IMR-90 (cell line): ENCODE data around the gene SPRED2. TPM values are rescaled to one million over a fixed set of nuclear protein-coding genes. Genes with fewer than 3 reads are reported as not detected.

Source experiments
- ATAC-seq: fragments of 200-7000 bp; cut with Tn5 transposase; 2 replicates; pipeline ENCODE4 v1.9.1; 2020; ENCODE audit warnings: low read depth, mild to moderate bottlenecking, moderate library complexity
- BruUV-seq: library from RNA; stranded (reverse); fragments of 400-500 nt; replicated peaks from 2 replicates; lab custom pipeline; 2021; lab: Mats Ljungman, UMichigan
- CTCF ChIA-PET: fragments of 300-600 bp; formaldehyde crosslinking; extraction: SDS; loops from one replicate; lab custom pipeline; 2021; ENCODE audit warnings: antibody characterized with exemption; lab: Yijun Ruan, JAX
- POLR2A ChIA-PET: fragments of 300-600 bp; sonication (Branson Sonifier 250); formaldehyde crosslinking; loops from one replicate; lab custom pipeline; 2022; ENCODE audit warnings: antibody characterized with exemption; ENCODE audit not compliant: unreplicated experiment; lab: Charles Lee
- DNase-seq: peaks from one replicate; pipeline ENCODE4 v3.0.0; 2013
- H2AFZ ChIP-seq: replicated peaks from 2 replicates; pipeline ENCODE3; 2013; ENCODE audit warnings: low read length, mild to moderate bottlenecking; ENCODE audit not compliant: poor library complexity
- H2AK5ac ChIP-seq: 2 replicates; pipeline ENCODE4 v1.6.1; 2013; ENCODE audit warnings: low read depth, low read length, inconsistent platforms
- H2AK9ac ChIP-seq: replicated peaks from 2 replicates; pipeline ENCODE3; 2013; ENCODE audit warnings: mild to moderate bottlenecking, low read depth, low read length, moderate library complexity; ENCODE audit not compliant: poor library complexity
- H2BK120ac ChIP-seq: 2 replicates; pipeline ENCODE4 v1.6.1; 2013; ENCODE audit warnings: low read depth, low read length, inconsistent platforms
- H2BK15ac ChIP-seq: 3 replicates; pipeline ENCODE4 v1.6.1; 2013; ENCODE audit warnings: low read depth, low read length, inconsistent platforms
- H2BK20ac ChIP-seq: 2 replicates; pipeline ENCODE4 v1.6.1; 2013; ENCODE audit warnings: low read depth, mild to moderate bottlenecking, inconsistent platforms, low read length, moderate library complexity
- H2BK5ac ChIP-seq: 2 replicates; pipeline ENCODE4 v1.6.1; 2013; ENCODE audit warnings: mild to moderate bottlenecking, low read depth, low read length, inconsistent platforms; ENCODE audit not compliant: poor library complexity, severe bottlenecking
- H3K14ac ChIP-seq: replicated peaks from 2 replicates; pipeline ENCODE4 v1.6.1; 2013; ENCODE audit warnings: low read depth, low read length, inconsistent platforms
- H3K18ac ChIP-seq: 2 replicates; pipeline ENCODE4 v1.6.1; 2013; ENCODE audit warnings: low read depth, low read length, control low read depth
- H3K23ac ChIP-seq: 2 replicates; pipeline ENCODE4 v1.6.1; 2013; ENCODE audit warnings: low read depth, low read length, inconsistent platforms
- H3K27ac ChIP-seq: 2 replicates; pipeline ENCODE4 v1.5.1; 2013; ENCODE audit warnings: mild to moderate bottlenecking, control low read depth, low read length; ENCODE audit not compliant: insufficient read depth
- H3K27me3 ChIP-seq: 2 replicates; pipeline ENCODE4 v1.6.1; 2013; ENCODE audit warnings: low read length; ENCODE audit not compliant: control insufficient read depth, insufficient read depth
- H3K36me3 ChIP-seq: 2 replicates; pipeline ENCODE4 v1.6.1; 2013; ENCODE audit warnings: low read length, mixed read lengths; ENCODE audit not compliant: control insufficient read depth, insufficient read depth
- H3K4ac ChIP-seq: 2 replicates; pipeline ENCODE4 v1.6.1; 2013; ENCODE audit warnings: low read depth, low read length, inconsistent platforms
- H3K4me1 ChIP-seq: 2 replicates; pipeline ENCODE4 v1.6.1; 2013; ENCODE audit warnings: low read length, mixed read lengths; ENCODE audit not compliant: control insufficient read depth, insufficient read depth
- H3K4me2 ChIP-seq: 2 replicates; pipeline ENCODE4 v1.6.1; 2013; ENCODE audit warnings: low read depth, mild to moderate bottlenecking, control low read depth, low read length, moderate library complexity
- H3K4me3 ChIP-seq: 2 replicates; pipeline ENCODE4 v1.5.1; 2013; ENCODE audit warnings: low read depth, mild to moderate bottlenecking, control low read depth, low read length, moderate library complexity; ENCODE audit not compliant: insufficient read depth
- H3K56ac ChIP-seq: 2 replicates; pipeline ENCODE4 v1.6.1; 2013; ENCODE audit warnings: low read length, inconsistent platforms; ENCODE audit not compliant: insufficient read depth; ENCODE audit errors: extremely low read depth
- H3K79me1 ChIP-seq, 2 experiments: 2 replicates each; pipeline ENCODE4 v1.6.1; 2013; ENCODE audit warnings: low read length in 2 of 2, inconsistent platforms in 1 of 2, low read depth in 1 of 2
- H3K9ac ChIP-seq: 2 replicates; pipeline ENCODE4 v1.6.1; 2013; ENCODE audit warnings: low read depth, low read length, control low read depth
- H3K9me1 ChIP-seq: 2 replicates; pipeline ENCODE4 v1.6.1; 2013; ENCODE audit warnings: low read length, inconsistent platforms; ENCODE audit not compliant: insufficient read depth
- H3K9me3 ChIP-seq: 2 replicates; pipeline ENCODE4 v1.6.1; 2013; ENCODE audit warnings: low read length; ENCODE audit not compliant: control insufficient read depth, insufficient read depth
- H4K20me1 ChIP-seq: 2 replicates; pipeline ENCODE4 v1.6.1; 2013; ENCODE audit warnings: low read length, inconsistent platforms; ENCODE audit not compliant: insufficient read depth
- H4K5ac ChIP-seq: 2 replicates; pipeline ENCODE4 v1.6.1; 2013; ENCODE audit warnings: mild to moderate bottlenecking, low read depth, low read length, control low read depth
- H4K8ac ChIP-seq, 2 experiments: 2 replicates each; pipeline ENCODE4 v1.6.1; 2013; ENCODE audit warnings: low read depth in 2 of 2, low read length in 2 of 2, control low read depth in 1 of 2, inconsistent platforms in 1 of 2
- H4K91ac ChIP-seq: 2 replicates; pipeline ENCODE4 v1.6.1; 2013; ENCODE audit warnings: low read depth, low read length, inconsistent platforms; ENCODE audit not compliant: insufficient read depth
- BHLHE40 ChIP-seq: fragments of 150-350 bp; IDR thresholded peaks from 2 replicates; pipeline ENCODE4 v1.6.1; 2016; ENCODE audit warnings: mild to moderate bottlenecking, low read depth, low read length
- ELK1 ChIP-seq: fragments of 150-350 bp; IDR thresholded peaks from 2 replicates; pipeline ENCODE4 v1.6.1; 2016; ENCODE audit warnings: low read depth, mild to moderate bottlenecking, low read length, moderate library complexity, borderline replicate concordance
- FOS ChIP-seq: fragments of 150-350 bp; IDR thresholded peaks from 2 replicates; pipeline ENCODE4 v1.6.1; 2016; ENCODE audit warnings: low read depth, low read length
- MAFK ChIP-seq: IDR thresholded peaks from 2 replicates; pipeline ENCODE4 v1.6.1; 2012; ENCODE audit warnings: low read depth, low read length, improper control_type of control experiment
- MXI1 ChIP-seq: IDR thresholded peaks from 2 replicates; pipeline ENCODE4 v1.6.1; 2012; ENCODE audit warnings: low read depth, mild to moderate bottlenecking, low read length, moderate library complexity, borderline replicate concordance
- NFE2L2 ChIP-seq: fragments of 150-350 bp; IDR thresholded peaks from 2 replicates; pipeline ENCODE4 v1.6.1; 2016; ENCODE audit warnings: low read depth, mild to moderate bottlenecking, low read length
- RAD21 ChIP-seq: IDR thresholded peaks from 2 replicates; pipeline ENCODE4 v1.6.1; 2012; ENCODE audit warnings: low read length, improper control_type of control experiment
- RCOR1 ChIP-seq: IDR thresholded peaks from 2 replicates; pipeline ENCODE4 v1.6.1; 2012; ENCODE audit warnings: mild to moderate bottlenecking, low read length, improper control_type of control experiment; ENCODE audit not compliant: insufficient replicate concordance
- RFX5 ChIP-seq: IDR thresholded peaks from 2 replicates; pipeline ENCODE4 v1.8.0; 2012; ENCODE audit warnings: low read depth, mild to moderate bottlenecking, low read length, moderate library complexity
- WGBS, 2 experiments: methylation state at CpG; one replicate each; pipeline versions ENCODE4 v1.1.5 to v1.1.7; 2013; ENCODE audit warnings: missing lambda C conversion rate in 2 of 2; ENCODE audit not compliant: insufficient read length in 1 of 2; ENCODE audit errors: extremely low coverage in 2 of 2; 5-methylcytosine and 5-hydroxymethylcytosine counted together
- dilution Hi-C: fragments of 300-500 bp; cut with HindIII; formaldehyde crosslinking; loops from one replicate; pipeline ENCODE4 v1.14.3; 2018; ENCODE audit warnings: low sequenced_read_pairs; ENCODE audit not compliant: unreplicated experiment
- in situ Hi-C: fragments of 300-500 bp; cut with MboI; formaldehyde crosslinking; loops from 3 replicates; pipeline ENCODE4 v1.14.3; 2019; ENCODE audit warnings: low sequenced_read_pairs, inconsistent platforms, mixed read lengths
- intact Hi-C: fragments of 100-400 bp; cut with micrococcal nuclease; formaldehyde crosslinking; loops from 2 replicates; pipeline ENCODE4 v1.10.0; 2022
- polyA plus RNA-seq, 3 experiments: library from polyadenylated mRNA; depleted of rRNA; stranded (reverse); fragments of >200 nt; gene quantifications; 2 replicates each; pipeline ENCODE4 v1.2.3, GENCODE V29; 2012; ENCODE audit warnings: low replicate concordance in 1 of 3
- total RNA-seq: library from RNA; depleted of rRNA; stranded (reverse); fragments of >200 nt; gene quantifications from 2 replicates; pipeline ENCODE4 v1.2.3, GENCODE V29; 2012
- TF ChIP-seq, protein P1 (sequence below): fragments of 150-350 bp; IDR thresholded peaks from 2 replicates; pipeline ENCODE4 v1.6.1; 2017; ENCODE audit warnings: mild to moderate bottlenecking, antibody characterized with exemption, low read length, low read depth
- TF ChIP-seq, protein P2 (sequence below): conservative IDR thresholded peaks from 2 replicates; pipeline ENCODE4 v1.5.1; 2012; ENCODE audit warnings: mild to moderate bottlenecking, low read depth, low read length, improper control_type of control experiment

The SPRED2 gene
- total and polyA plus RNA-seq, 2 of the 4 experiments (the other 2 are of a cell fraction) = 4.8 to 18.7 TPM

DNA sequence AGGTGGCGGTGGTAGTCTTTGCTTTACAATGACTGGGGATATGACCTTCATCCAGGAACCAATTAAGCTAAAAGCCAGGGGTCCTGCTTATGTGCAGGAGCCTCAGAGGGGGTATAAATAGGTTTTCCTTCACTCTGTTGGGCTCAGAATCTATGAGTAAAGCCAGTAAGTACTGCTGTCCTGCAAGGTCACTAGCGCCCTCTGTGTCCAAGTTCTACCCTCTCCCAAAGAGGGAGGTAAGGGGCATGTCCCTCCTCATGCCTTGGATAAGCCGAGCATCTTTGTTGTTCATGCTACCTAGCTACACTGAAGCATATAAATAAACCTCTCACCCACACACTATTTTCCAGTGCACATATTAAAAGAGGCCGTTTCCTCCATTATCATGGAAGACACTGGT is 79.4 kb downstream of the SPRED2 start:
- Histone ChIP-seq H3K4me1 (peaks cover 21% of the 10 kb centered on the region), H3K27me3 (no peaks in the 10 kb centered on the region), H3K18ac (no peak overlapping the region), H2AK9ac (no peak overlapping the region), H3K9me3 (no peaks in the 10 kb centered on the region), H3K9ac (no peak overlapping the region), H3K56ac (no peak overlapping the region), H3K14ac (no peak overlapping the region), H4K5ac (no peak overlapping the region), H2BK15ac (no peak overlapping the region), H3K36me3 (no peaks in the 10 kb centered on the region), H4K20me1 (peaks cover 58% of the 10 kb centered on the region), H2BK20ac (no peak overlapping the region), H3K27ac (no peak overlapping the region), H4K8ac (no peak overlapping the region), H2BK120ac (no peak overlapping the region), H3K79me1 (peaks cover 41 to 85% of the 10 kb centered on the region in 2 experiments), H3K4ac (no peak overlapping the region), H3K4me2 (no peak overlapping the region), H3K4me3 (no peak overlapping the region), H3K23ac (no peak overlapping the region), H3K9me1 (peaks cover 27% of the 10 kb centered on the region), H2AFZ (no peak overlapping the region), H2AK5ac (no peak overlapping the region), H2BK5ac (no peak overlapping the region), H4K91ac (no peak overlapping the region)
- no peak for ATAC-seq
- TF ChIP-seq, protein P1, sequence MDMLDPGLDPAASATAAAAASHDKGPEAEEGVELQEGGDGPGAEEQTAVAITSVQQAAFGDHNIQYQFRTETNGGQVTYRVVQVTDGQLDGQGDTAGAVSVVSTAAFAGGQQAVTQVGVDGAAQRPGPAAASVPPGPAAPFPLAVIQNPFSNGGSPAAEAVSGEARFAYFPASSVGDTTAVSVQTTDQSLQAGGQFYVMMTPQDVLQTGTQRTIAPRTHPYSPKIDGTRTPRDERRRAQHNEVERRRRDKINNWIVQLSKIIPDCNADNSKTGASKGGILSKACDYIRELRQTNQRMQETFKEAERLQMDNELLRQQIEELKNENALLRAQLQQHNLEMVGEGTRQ = no peak
- TF ChIP-seq FOS (no peak), MXI1 (no peak), ELK1 (no peak), RAD21 (no peak), RFX5 (no peak), MAFK (no peak), BHLHE40 (no peak), RCOR1 (no peak), NFE2L2 (no peak)
- TF ChIP-seq, protein P2, sequence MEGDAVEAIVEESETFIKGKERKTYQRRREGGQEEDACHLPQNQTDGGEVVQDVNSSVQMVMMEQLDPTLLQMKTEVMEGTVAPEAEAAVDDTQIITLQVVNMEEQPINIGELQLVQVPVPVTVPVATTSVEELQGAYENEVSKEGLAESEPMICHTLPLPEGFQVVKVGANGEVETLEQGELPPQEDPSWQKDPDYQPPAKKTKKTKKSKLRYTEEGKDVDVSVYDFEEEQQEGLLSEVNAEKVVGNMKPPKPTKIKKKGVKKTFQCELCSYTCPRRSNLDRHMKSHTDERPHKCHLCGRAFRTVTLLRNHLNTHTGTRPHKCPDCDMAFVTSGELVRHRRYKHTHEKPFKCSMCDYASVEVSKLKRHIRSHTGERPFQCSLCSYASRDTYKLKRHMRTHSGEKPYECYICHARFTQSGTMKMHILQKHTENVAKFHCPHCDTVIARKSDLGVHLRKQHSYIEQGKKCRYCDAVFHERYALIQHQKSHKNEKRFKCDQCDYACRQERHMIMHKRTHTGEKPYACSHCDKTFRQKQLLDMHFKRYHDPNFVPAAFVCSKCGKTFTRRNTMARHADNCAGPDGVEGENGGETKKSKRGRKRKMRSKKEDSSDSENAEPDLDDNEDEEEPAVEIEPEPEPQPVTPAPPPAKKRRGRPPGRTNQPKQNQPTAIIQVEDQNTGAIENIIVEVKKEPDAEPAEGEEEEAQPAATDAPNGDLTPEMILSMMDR = no peak
- dilution Hi-C loops = no loop called here
- intact Hi-C loops = no loop called here
- no peak for DNase-seq
- in situ Hi-C loops = no loop called here
- ChIA-PET CTCF (no interaction called here), POLR2A (no interaction called here)
- no TSS peak for BruUV-seq
- WGBS, 2 experiments = no CpG with 5 or more reads among the region's 4 CpGs
